ENCODE data around the gene TRAPPC12.

The TRAPPC12 gene

GRCh38 chr2:3468296-3468988 is 88.9 kb downstream of the TRAPPC12 start:
- DNase-seq (ENCODE audit: low read depth in 2 of 2): no peak

DNA sequence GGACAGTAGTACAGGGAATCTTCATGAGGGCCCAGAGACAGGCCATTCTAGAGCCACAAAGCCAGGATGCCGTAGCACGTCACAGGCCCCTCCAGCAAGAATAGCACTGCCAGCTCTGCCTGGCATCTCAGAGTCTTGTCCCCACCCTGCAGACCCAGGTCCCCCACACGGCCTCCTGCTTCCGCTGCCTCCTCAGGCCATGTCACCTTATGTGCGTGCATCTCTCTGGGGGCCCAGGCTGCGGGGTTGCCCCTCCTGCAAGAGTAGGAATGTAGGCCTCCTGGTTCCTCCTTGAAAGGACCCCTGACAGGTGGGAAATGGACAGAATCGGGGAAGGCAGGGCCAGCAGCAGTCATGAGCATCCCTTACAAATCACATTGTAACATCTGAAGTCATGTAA is 90.0 kb downstream of the TRAPPC12 start:
- no peak for DNase-seq (ENCODE audit: low read depth in 2 of 2)

DNA sequence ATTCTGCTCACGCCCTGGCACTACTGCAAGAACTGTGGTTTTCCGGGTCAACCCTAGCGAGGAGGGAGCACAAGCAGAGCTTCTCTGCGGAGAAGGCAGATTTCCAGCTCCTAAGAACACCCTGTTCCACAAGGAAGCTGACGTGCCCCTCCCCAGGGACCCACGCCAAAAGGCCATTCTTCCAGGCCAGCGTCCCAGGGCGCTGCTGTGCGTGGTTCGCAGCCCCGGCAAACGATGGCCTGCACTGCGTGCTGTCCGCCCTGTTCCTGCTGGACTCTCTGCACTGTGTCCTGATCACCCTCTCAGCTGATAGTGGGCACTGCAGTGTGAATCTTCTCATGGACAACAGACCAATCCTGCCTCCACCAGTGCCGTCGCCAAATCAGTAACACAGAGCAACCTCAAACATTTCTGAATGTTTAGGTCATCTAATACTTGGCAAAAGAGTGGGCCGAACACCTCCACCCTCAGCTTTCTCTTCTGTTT is 90.7 kb downstream of the TRAPPC12 start:
- DNase-seq (ENCODE audit: low read depth in 2 of 2): no peak

GRCh38 chr2:3470856-3471737 is 91.6 kb downstream of the TRAPPC12 start:
- no peak for DNase-seq (ENCODE audit: low read depth in 2 of 2)

DNA sequence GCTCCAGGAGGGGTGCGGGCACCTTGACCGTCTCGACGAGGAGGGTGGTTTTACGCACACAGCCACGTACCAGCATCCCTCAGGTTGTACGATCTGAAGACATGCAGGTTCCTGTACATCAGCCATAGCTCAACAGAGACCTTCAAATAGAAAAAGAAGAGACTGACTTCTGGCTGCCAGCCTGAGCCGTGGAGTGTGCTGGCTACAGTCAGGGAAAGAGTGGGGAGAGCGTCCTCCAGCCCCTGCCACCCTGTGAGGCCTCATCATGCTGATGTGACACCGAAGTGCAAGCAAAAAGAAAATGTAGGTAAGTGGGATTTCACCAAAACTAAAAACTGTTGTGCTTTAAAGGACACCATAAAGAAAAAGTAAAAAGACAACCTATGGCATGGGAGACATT is 92.8 kb downstream of the TRAPPC12 start:
- DNase-seq (ENCODE audit: low read depth in 2 of 2): no peak

DNA sequence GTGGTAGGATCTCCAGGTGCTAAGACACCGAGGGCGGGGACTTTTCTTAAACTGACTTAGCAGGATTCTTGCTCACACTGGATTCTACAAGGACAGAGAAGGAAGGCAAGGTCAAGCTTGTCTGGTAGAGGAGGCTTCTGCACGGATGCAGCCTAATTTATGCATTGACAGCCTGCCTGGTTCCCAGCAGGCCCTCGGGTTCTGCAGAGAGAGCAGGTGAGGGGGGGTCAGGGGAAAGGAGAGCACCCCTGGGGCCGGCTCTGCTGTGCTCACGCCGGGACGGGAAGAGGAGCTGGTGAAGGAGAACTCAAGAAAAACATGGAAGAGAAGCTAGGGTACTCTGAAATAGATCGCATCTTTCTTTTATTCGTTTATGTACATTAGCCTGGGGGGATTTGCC is 93.5 kb downstream of the TRAPPC12 start:
- DNase-seq (ENCODE audit: low read depth in 2 of 2): no peak

DNA sequence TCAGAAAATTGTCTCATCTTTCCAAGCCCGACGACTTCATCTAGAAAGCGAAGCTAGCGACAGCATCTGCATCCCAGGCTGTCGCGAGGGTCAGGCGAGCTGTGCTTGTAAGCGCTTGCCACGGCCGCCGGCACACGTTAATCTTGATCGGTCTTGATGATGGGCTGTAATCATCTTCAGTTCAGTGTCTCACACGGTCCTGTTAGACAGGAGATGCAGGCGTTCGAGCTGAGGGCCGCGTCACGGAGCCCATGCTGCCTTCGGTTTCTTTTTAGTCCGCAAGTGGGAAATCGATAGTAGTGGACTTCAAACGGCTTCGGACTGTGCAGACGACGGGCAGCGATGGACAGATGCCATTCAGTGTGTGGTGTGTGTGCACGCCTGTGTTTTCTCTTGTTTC is 96.3 kb downstream of the TRAPPC12 start:
- no peak for DNase-seq (ENCODE audit: low read depth in 2 of 2)

GRCh38 chr2:3476321-3476984 is 97.0 kb downstream of the TRAPPC12 start:
- no peak for DNase-seq (ENCODE audit: low read depth in 2 of 2)

DNA sequence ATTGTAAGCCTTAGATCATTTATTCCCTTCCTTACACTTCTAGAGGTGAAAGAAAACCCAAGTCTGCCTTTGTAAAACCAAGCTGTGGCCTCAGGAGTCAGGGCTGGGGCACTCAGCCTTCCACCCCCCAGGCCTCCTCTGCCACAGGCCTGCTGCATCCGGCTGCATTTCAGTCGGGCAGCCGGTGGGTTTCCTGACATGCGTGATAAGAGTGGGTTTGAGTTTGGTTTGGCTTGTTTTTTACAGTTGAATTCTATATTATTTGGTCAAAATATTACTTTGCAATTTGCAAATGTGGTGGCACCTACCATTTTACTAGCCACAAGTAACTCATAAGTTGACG is 97.5 kb downstream of the TRAPPC12 start:
- no peak for DNase-seq (ENCODE audit: low read depth in 2 of 2)

- DNase-seq (ENCODE audit: low read depth in 2 of 2): no peak
Observed at GRCh38 chr2:3478846-3479385, 99.4 kb downstream of the TRAPPC12 start.

- DNase-seq (ENCODE audit: low read depth in 2 of 2): no peak
Observed at GRCh38 chr2:3479430-3480320, 100.2 kb downstream of the TRAPPC12 start.

GRCh38 chr2:3480352-3481010 is 101.0 kb downstream of the TRAPPC12 start:
- DNase-seq (ENCODE audit: low read depth in 2 of 2): no peak

DNA sequence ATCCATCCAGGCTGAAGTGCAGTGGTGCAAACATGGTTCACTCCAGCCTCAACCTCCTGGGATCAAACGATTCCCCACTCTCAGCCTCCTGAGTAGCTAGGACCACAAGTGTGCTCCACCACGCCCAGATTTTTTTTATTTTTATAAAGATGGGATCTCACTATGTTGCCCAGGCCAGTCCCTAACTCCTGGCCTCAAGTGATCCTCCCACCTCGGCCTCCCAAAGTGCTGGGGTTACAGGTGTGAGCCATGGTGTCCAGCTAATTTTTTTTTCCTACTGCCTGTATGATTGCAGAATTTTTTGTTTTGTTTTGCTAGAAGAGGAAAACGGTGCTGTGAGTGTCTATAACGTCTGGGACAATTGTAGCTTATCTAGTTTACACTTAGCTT is 101.5 kb downstream of the TRAPPC12 start:
- no peak for DNase-seq (ENCODE audit: low read depth in 2 of 2)

DNA sequence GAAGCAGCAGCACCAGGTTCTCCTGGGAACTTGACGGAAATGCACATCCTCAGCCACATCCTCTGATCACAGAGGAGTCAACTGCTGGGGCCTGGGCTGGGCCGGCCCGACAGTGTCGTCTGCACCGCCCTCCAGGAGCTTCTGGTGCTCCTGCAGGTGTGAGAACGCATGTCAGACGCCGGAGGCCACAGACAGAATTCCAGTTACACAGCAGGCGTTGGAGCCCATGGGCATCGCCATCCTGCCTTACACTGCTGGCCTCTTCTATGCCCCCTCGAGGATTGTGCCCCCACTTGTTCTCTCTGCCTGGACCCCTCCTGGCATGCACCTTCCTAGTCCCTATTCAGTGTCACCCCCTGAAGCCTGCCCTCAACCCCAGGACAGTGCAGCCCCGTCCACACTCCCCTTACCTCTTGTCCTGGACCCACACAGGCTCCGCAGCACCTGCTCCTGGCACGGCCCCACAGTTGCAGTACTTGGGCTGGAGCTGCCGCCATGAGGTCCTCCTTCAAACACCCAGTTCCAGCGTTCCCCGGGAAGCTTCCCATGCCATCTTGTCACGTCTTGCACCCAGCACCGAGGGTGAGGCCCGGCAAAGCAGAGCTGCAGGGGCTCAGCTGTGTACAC is 102.4 kb downstream of the TRAPPC12 start:
- no peak for DNase-seq (ENCODE audit: low read depth in 2 of 2)

GRCh38 chr2:3482363-3482821 is 102.9 kb downstream of the TRAPPC12 start:
- DNase-seq (ENCODE audit: low read depth in 2 of 2): no peak

- DNase-seq (ENCODE audit: low read depth in 2 of 2): no peak
Observed at GRCh38 chr2:3483227-3483985, 103.9 kb downstream of the TRAPPC12 start.

DNA sequence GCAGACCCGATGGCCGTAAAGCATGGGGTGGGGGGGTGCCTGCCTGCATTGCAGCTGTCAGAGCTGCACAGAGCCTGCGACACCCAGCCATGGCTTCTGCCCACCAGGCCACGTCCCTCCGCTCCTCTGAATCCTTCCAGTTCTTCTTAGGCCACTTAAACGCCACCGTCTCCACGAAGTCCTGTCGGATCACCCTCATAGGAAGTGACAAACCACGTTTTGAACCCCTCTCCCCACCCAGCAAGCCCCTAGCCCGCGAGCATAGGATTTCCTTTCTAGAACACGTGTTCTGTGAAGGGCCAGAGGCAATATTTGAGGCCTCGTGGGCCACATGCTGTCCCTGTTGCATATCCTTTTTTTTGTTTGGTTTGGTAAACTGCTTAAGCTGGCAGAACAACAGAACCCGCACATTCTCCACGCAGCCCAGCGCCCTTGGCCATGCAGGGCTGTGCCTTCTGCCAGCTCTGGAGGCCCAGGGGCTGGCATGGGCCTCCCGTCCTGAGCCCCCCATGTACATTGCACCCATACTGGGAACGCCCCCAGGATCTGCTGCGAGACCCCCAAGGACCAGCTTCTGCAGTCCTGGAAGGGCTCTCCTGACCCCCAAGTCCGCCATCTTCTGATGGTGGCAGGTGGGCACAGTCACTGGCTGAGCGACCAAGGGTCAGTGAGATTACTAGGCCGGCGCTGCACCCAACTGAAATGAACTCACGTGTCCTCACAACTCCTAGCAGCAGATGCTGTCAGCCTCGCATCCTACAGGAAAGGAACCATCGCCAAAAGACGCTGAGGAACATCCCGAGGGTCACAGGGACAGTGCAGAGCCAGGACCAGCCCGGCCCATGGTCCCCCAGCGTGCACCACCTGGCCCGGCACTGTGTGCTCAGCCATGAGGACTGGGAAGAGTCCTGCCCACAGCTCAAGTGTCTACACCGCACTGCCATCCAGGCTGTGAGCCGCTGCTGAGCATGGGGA is 104.8 kb downstream of the TRAPPC12 start:
- no peak for DNase-seq (ENCODE audit: low read depth in 2 of 2)

- no peak for DNase-seq (ENCODE audit: low read depth in 2 of 2)
Observed at GRCh38 chr2:3485166-3485565, 105.7 kb downstream of the TRAPPC12 start.

Data from stimulated activated CD4-positive, alpha-beta T cell treated with anti-CD3 and anti-CD28 coated beads, Interleukin-4, amount 100 ng/mL, for 48 hours (primary cell).